SJSA1 (cell line): ENCODE data around the gene IGFN1. TPM values are rescaled to one million over a fixed set of nuclear protein-coding genes. Genes with fewer than 3 reads are reported as not detected.
A peak's percentile ranks its signal among the peaks of the same experiment; 100 is the strongest.

Experiments used
- DNase-seq, 2 experiments: peaks; one replicate each; pipeline ENCODE4 v3.0.0-alpha.2; 2015 to 2020; ENCODE audit warnings: low spot score in 2 of 2, low read depth in 1 of 2
- H3K27ac ChIP-seq: fragments of 250-450 bp; sonication (Bioruptor Pico); 2 replicates; pipeline ENCODE4 v1.5.1; 2020; ENCODE audit warnings: mild to moderate bottlenecking, moderate library complexity
- H3K27me3 ChIP-seq: fragments of 250-450 bp; sonication (Bioruptor Pico); replicated peaks from 2 replicates; pipeline ENCODE4 v1.5.1; 2020; ENCODE audit warnings: mild to moderate bottlenecking, moderate library complexity
- H3K36me3 ChIP-seq: fragments of 250-450 bp; sonication (Bioruptor Pico); 2 replicates; pipeline ENCODE4 v1.5.1; 2020; ENCODE audit warnings: mild to moderate bottlenecking
- H3K4me1 ChIP-seq: fragments of 250-450 bp; sonication (Bioruptor Pico); replicated peaks from 2 replicates; pipeline ENCODE4 v1.6.1; 2021; ENCODE audit warnings: mild to moderate bottlenecking
- H3K4me3 ChIP-seq: fragments of 250-450 bp; sonication (Bioruptor Pico); 2 replicates; pipeline ENCODE4 v1.5.1; 2020; ENCODE audit warnings: mild to moderate bottlenecking
- H3K9me3 ChIP-seq: fragments of 250-450 bp; sonication (Bioruptor Pico); replicated peaks from 2 replicates; pipeline ENCODE4 v1.5.1; 2020; ENCODE audit warnings: mild to moderate bottlenecking
- total RNA-seq: library from RNA; depleted of rRNA; stranded (reverse); fragments of >200 nt; shearing (Covaris generic); gene quantifications from 2 replicates; pipeline ENCODE4 v1.2.3, GENCODE V29; 2014

Gene IGFN1
- total RNA-seq, 1 experiment from 2014 or later, result 0.03 TPM

GRCh38 chr1:201265756-201266155 lies 75.1 kb downstream of the IGFN1 start:
- Histone ChIP-seq H3K4me1 (peaks cover 28% of the 10 kb centered on the region), H3K27ac (no peak overlapping the region)
- no peak for DNase-seq

DNA sequence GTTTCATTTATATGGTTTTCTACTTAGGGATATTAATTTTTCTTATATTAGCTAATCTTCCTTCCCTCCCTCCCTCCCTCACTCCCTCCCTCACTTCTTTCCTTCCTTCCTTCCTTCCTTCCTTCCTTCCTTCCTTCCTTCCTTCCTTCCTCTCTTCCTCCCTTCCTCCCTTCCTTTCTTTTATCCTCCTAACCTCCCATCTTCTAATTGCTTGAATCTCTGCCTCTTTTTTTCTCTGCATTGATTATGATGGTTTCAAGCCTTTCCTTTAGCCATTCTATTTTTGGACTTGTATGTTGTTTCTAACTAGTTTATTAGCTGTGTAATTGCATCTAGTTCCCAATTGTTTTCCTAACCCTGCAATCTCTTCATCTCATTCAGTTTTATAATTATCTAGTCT lies 75.7 kb downstream of the IGFN1 start:
- no peaks in the 10 kb centered on the region for H3K27me3 ChIP-seq
- no peak overlapping the region for H3K27ac ChIP-seq
- peaks cover 28% of the 10 kb centered on the region for H3K4me1 ChIP-seq

More at GRCh38 chr1:201265756-201266155, 75.1 kb downstream of the IGFN1 start:
- Histone ChIP-seq H3K36me3 (no peaks in the 10 kb centered on the region), H3K9me3 (no peaks in the 10 kb centered on the region), H3K4me3 (no peak overlapping the region), H3K27me3 (peaks cover under 1% of the 10 kb centered on the region; the same call in 1 of the 2 replicates)

DNA sequence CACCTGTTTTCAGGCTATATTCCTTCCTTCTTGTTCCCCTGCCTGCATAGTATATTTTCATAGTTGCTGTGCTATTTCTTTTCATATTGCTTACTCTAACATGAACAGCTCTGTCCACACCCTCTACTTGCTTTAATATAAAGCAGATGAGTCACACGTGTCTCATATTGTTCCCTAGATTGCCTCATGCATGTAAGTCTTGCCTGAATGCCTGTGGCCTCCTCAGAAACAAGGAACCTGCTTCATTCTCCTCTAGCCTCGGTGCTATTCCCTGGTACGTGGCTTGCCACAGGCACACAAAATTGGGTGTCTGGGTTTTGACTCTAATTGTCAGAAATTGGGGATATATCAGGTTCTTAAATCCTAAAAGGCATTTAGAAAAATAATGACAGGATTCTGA lies 76.2 kb downstream of the IGFN1 start:
- Histone ChIP-seq H3K9me3 (no peaks in the 10 kb centered on the region), H3K36me3 (no peaks in the 10 kb centered on the region), H3K27me3 (no peaks in the 10 kb centered on the region), H3K27ac (peak overlapping the region; percentile 46), H3K4me3 (no peak overlapping the region), H3K4me1 (peaks cover 28% of the 10 kb centered on the region)
- peak; percentile 46 to 52 for DNase-seq

More for the DNA sequence above, 75.7 kb downstream of the IGFN1 start:
- H3K36me3 ChIP-seq, result no peaks in the 10 kb centered on the region
- DNase-seq, result no peak
- no peaks in the 10 kb centered on the region for H3K9me3 ChIP-seq
- H3K4me3 ChIP-seq, result no peak overlapping the region

DNA sequence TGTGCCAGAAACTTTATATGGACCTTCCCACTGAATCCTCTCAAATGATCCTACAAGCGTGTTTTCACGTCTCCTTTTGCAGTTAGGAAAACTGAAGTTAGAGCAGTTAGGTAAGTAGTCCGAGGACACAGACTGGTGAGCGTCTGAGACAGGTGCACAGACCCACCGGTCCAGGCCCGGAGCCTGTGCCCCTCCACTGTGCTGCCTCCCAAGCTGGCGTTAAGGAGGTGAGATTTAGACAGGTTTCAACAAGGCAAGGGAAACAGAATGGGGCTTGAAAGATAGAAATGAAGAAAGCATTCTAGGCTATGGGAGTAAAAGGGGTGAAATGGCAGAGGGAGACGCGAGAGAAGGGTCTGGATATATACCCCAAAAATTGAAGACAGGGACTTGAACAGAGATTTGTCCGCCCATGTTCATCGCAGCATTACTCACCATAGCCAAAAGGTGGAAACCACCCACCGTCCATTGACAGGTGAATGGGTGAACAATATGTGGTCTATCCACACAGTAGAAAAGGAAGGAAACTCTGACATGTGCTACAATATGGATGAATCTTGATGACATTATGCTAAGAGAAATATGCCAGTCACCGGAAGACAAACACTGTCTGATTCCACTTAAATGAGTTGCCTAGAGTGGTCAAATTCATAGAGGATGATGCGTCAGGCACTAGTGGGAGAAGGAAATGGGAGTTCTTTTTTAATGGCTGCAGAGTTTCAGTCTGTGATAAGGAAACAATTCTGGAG lies 77.0 kb downstream of the IGFN1 start:
- Histone ChIP-seq H3K4me1 (peaks cover 28% of the 10 kb centered on the region), H3K27ac (peak overlapping the region; percentile 46), H3K36me3 (no peaks in the 10 kb centered on the region), H3K9me3 (no peaks in the 10 kb centered on the region), H3K4me3 (no peak overlapping the region), H3K27me3 (no peaks in the 10 kb centered on the region)
- DNase-seq, result peak; percentile 26 to 42

GRCh38 chr1:201268604-201269151 lies 78.1 kb downstream of the IGFN1 start:
- H3K4me1 ChIP-seq, result peaks cover 28% of the 10 kb centered on the region
- peak; percentile 28 to 68 for DNase-seq
- H3K27ac ChIP-seq, result no peak overlapping the region; the same call in 1 of the 2 replicates

DNA sequence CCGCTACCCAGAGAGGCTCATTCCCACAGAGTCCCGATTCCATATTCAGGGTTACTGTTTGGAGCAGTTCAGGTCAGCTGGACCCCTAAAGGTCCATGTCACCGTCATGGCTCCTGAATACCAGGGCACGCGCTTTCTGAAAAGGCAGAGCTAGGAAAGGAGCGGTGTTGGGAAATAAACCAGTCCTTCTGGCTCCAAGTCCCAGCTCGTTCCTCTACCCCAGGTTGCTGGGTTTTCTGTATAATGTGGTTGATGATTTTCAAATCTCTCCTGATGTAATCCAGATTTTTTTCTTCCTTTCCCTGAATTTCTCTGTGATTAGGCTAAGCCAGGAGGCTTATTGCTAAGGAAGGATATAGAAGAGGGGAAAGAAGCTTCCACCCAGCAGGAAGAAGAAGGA lies 78.7 kb downstream of the IGFN1 start:
- Histone ChIP-seq H3K36me3 (no peaks in the 10 kb centered on the region), H3K27me3 (no peaks in the 10 kb centered on the region), H3K9me3 (no peaks in the 10 kb centered on the region), H3K4me1 (peaks cover 28% of the 10 kb centered on the region), H3K4me3 (no peak overlapping the region), H3K27ac (no peak overlapping the region)
- DNase-seq, result no peak

More at GRCh38 chr1:201268604-201269151, 78.1 kb downstream of the IGFN1 start:
- Histone ChIP-seq H3K36me3 (no peaks in the 10 kb centered on the region), H3K9me3 (no peaks in the 10 kb centered on the region), H3K27me3 (no peaks in the 10 kb centered on the region), H3K4me3 (no peak overlapping the region)

GRCh38 chr1:201269900-201270410 lies 79.3 kb downstream of the IGFN1 start:
- Histone ChIP-seq H3K9me3 (no peaks in the 10 kb centered on the region), H3K27me3 (no peaks in the 10 kb centered on the region), H3K27ac (no peak overlapping the region), H3K4me3 (no peak overlapping the region), H3K4me1 (peaks cover 29% of the 10 kb centered on the region), H3K36me3 (no peaks in the 10 kb centered on the region)
- no peak for DNase-seq

DNA sequence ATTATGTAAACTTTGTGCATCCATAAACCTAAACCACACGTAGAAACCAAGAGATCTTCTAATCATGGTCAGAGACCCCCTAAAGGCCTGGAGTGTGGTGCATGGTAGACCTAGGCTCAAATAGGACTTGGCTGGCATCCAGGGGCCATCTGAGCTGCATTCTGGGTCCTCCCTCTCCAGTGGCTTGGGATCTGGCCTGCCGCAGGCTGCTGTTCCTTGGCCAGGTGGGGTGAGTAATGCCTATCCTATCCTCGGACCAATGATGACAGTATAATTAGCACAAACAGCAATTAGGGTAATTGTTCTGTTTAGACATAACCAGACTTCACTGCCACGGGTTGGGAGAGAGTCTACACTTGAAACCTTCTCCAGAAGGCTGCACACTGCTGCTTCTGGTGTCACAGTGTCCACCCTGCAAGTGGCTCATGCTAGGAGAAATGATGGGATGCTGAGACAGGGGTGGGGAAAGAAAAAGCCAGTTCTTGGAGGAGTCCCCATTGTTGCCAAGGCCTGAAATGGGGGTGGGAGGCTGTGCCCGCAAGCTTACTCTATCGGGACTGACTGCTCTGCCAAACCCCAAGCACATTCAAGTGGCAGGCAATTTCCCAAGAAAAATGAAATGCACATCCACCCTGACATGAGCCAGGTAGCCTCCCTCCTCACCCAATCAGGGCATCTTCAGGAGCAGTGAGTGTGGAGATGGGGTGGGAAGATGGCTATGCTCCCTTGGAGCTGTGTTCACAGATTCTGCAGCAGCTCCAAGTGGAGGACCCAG lies 80.2 kb downstream of the IGFN1 start:
- no peak overlapping the region for H3K4me3 ChIP-seq
- DNase-seq, result peak in 1 of 2 experiments; percentile 31
- H3K27ac ChIP-seq, result no peak overlapping the region
- no peaks in the 10 kb centered on the region for H3K9me3 ChIP-seq
- H3K36me3 ChIP-seq, result no peaks in the 10 kb centered on the region
- no peaks in the 10 kb centered on the region for H3K27me3 ChIP-seq
- H3K4me1 ChIP-seq, result peaks cover 38% of the 10 kb centered on the region

DNA sequence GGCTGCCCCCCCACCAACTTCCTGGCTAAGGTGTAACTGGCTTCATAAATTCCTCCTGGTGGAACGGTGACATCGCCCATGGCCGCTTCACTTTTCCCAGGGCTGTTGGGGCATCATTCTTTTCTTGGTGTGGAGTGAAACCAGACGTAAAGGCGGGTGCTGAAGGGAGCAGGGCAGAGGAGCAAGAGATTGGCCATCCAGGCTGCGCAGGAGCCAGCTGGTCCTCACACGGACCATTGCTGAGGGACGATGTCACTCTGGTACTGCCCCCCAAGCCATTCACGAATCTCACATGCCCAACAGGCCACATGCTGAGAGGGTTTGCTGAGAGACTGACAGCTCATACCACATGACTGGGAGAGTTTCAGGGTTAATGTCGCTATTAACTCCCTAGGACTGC lies 82.2 kb downstream of the IGFN1 start:
- H3K4me1 ChIP-seq, result peaks cover 25% of the 10 kb centered on the region
- H3K4me3 ChIP-seq, result no peak overlapping the region
- H3K27ac ChIP-seq, result no peak overlapping the region
- DNase-seq, result no peak
- no peaks in the 10 kb centered on the region for H3K27me3 ChIP-seq
- no peaks in the 10 kb centered on the region for H3K36me3 ChIP-seq
- H3K9me3 ChIP-seq, result no peaks in the 10 kb centered on the region

DNA sequence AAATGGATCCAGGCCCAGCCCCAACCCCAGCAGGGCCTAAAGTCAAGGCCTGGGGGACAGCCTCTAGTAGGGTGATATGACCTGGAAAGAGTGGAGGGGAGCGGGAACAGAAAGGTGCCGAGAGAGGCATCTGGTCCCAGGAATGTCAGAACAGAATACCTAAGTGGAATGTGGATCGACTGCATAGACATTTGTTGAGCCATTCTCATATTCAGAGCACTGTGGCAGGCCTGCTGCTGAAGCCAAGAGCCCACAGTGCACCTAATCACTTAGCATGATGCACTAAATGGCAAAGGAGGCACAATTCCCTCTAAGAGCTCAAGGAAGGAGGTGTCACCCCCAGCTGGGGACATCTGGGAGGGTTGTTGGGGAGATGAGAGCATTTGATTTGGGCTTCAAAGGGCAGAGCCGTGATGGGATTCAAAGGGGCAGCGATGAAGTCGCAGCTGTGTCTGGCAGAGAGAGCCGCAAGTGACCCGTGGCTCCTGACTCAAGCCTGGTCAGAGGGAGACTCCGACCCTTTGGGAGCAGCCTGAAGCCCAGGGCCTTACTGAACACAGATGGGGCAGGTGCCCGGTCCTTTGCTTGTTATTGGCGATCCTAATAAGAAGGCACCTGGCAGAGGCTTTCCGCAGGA lies 84.1 kb downstream of the IGFN1 start:
- H3K27me3 ChIP-seq, result no peaks in the 10 kb centered on the region
- H3K27ac ChIP-seq, result no peak overlapping the region
- H3K4me3 ChIP-seq, result no peak overlapping the region
- H3K9me3 ChIP-seq, result no peaks in the 10 kb centered on the region
- no peaks in the 10 kb centered on the region for H3K36me3 ChIP-seq
- no peak for DNase-seq
- H3K4me1 ChIP-seq, result peaks cover 18% of the 10 kb centered on the region

- DNase-seq, result peak; percentile 53 to 87
- H3K9me3 ChIP-seq, result no peaks in the 10 kb centered on the region
- H3K4me3 ChIP-seq, result no peak overlapping the region
- H3K4me1 ChIP-seq, result peaks cover 18% of the 10 kb centered on the region
- 0 out of 2 replicates have a peak overlapping the region, but pooled peaks have one; percentile 30 for H3K27ac ChIP-seq
- no peaks in the 10 kb centered on the region; the same call in 1 of the 2 replicates for H3K27me3 ChIP-seq
- H3K36me3 ChIP-seq, result no peaks in the 10 kb centered on the region
Observed at GRCh38 chr1:201275253-201275666, 84.6 kb downstream of the IGFN1 start.

DNA sequence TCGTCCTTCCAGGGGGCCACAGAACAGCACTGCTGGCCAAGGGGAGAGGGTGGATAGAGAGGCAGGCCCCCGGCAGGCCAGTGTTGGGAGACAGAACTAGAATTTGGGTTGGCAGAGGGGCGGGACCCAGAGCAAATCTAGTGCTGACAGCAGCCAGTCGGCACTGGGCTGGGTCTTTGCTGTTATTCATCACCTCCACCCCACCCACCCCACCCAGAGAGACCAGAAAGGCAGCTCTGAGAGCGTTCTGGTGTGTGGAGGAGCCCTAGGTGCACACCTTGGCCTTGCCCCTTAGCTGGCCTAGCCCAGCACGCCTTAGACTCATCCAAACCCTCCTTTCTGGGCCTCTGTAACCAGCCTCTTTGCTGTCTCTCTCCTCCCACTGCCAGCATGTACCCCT lies 86.3 kb downstream of the IGFN1 start:
- Histone ChIP-seq H3K4me1 (peaks cover 18% of the 10 kb centered on the region), H3K9me3 (no peaks in the 10 kb centered on the region), H3K27ac (no peak overlapping the region), H3K27me3 (peaks cover 3% of the 10 kb centered on the region; the same call in 1 of the 2 replicates), H3K4me3 (no peak overlapping the region), H3K36me3 (no peaks in the 10 kb centered on the region)
- DNase-seq, result no peak

DNA sequence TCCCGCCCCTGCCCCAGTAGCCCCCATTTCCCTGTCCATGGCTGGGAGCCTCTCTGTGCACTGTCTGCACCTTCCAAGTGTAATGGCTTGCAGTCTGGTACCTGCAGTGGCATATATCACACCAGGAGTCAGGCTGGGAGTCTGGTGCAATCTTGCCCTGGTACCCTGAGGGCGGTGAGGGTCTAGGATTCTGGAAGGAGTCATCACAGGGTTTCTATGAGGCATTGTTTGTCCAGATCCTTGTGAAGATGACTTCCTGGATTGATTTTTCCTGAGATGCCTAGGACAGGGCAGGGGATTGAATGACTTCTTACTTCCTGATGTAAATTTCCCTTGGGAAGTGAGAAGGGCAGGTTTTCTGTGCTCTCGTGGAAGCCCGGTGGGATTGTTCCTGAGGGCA lies 86.8 kb downstream of the IGFN1 start:
- Histone ChIP-seq H3K9me3 (no peaks in the 10 kb centered on the region), H3K4me3 (no peak overlapping the region), H3K36me3 (no peaks in the 10 kb centered on the region), H3K4me1 (peaks cover 18% of the 10 kb centered on the region), H3K27ac (no peak overlapping the region), H3K27me3 (peaks cover 3% of the 10 kb centered on the region)
- no peak for DNase-seq
